ENCODE results near the gene ZNF333. TPM values are rescaled to one million over a fixed set of nuclear protein-coding genes. Genes with fewer than 3 reads are reported as not detected.

Gene ZNF333
- total and polyA plus RNA-seq, 2 donors (not counting 3 experiments of a cell fraction or from before 2014, with no cell fraction given) = 11.1 to 19.7 TPM

- no peaks in the 10 kb centered on the region for H3K79me2 ChIP-seq (ENCODE audit: control insufficient read depth, insufficient read depth, low read length)
- H4K20me1 ChIP-seq (replicated peaks; ENCODE audit: control insufficient read depth, extremely low read depth, insufficient read depth, low read length) = no peaks in the 10 kb centered on the region
- no TSS peak for BruUV-seq (replicated peaks)
- no peaks in the 10 kb centered on the region for H3K36me3 ChIP-seq (ENCODE audit: control insufficient read depth in 2 of 2, extremely low read depth in 1 of 2, insufficient read depth in 2 of 2, low read length in 2 of 2)
- TF ChIP-seq JUN (IDR thresholded peaks at IDR 0.05; ENCODE audit: borderline replicate concordance, insufficient read depth, insufficient read length, low read depth) (no peak), MYC (IDR thresholded peaks at IDR 0.05; ENCODE audit: low read depth, low read length) (no peak), EZH2 (IDR thresholded peaks at IDR 0.05; ENCODE audit: borderline replicate concordance, low read depth, low read length, severe bottlenecking) (no peak), CTCF (IDR thresholded peaks at IDR 0.05; ENCODE audit: extremely low read depth in 1 of 2, insufficient read depth in 1 of 2, low read depth in 1 of 2, low read length in 2 of 2) (no peak), GATA2 (IDR thresholded peaks at IDR 0.05; ENCODE audit: insufficient read depth, insufficient read length, low read depth, low read length) (no peak), FOS (IDR thresholded peaks at IDR 0.05; ENCODE audit: borderline replicate concordance, insufficient read depth, low read length) (no peak), POLR2A (IDR thresholded peaks at IDR 0.05; ENCODE audit: low read depth, low read length) (no peak), POLR2AphosphoS5 (IDR thresholded peaks at IDR 0.05; ENCODE audit: insufficient read depth, low read depth, low read length) (no peak), MAX (IDR thresholded peaks at IDR 0.05; ENCODE audit: insufficient read depth, insufficient read length) (no peak)
- no peaks in the 10 kb centered on the region for H3K27me3 ChIP-seq (ENCODE audit: control insufficient read depth in 2 of 2, insufficient read depth in 2 of 2, low read length in 2 of 2)
- FAIRE-seq (no peak), DNase-seq (ENCODE audit: low read depth, low spot score) (no peak)
- intact Hi-C loops (cut with micrococcal nuclease) = no loop called here
- no peaks in the 10 kb centered on the region for H3K4me1 ChIP-seq (ENCODE audit: control insufficient read depth, extremely low read depth, insufficient read depth, low read length)
- H3K4me3 ChIP-seq (replicated peaks in 1 of 3; ENCODE audit: insufficient read depth in 1 of 3, low read depth in 1 of 3, low read length in 3 of 3) = no peak overlapping the region
- no peaks in the 10 kb centered on the region for H3K9me1 ChIP-seq (replicated peaks; ENCODE audit: control insufficient read depth, extremely low read depth, insufficient read depth, low read length)
- ChIA-PET POLR2A (no interaction called here), CTCF (no interaction called here)
- H3K27ac ChIP-seq (ENCODE audit: insufficient read depth, low read depth, low read length) = no peak overlapping the region
- H3K4me2 ChIP-seq (ENCODE audit: insufficient read depth, low read length) = no peak overlapping the region
- no peak overlapping the region for H2AFZ ChIP-seq (ENCODE audit: low read depth, low read length)
- no peaks in the 10 kb centered on the region for H3K9me3 ChIP-seq (replicated peaks; ENCODE audit: control insufficient read depth, insufficient read depth, low read length)
- H3K9ac ChIP-seq (replicated peaks; ENCODE audit: extremely low read depth, insufficient read depth, low read length) = no peak overlapping the region
- dilution Hi-C loops (cut with MboI; ENCODE audit: extremely low pct_ligation_motif_present, low sequenced_read_pairs) = no loop called here
Measured at GRCh38 chr19:14735915-14736314, 46.1 kb downstream of the ZNF333 start.
